ENCODE data around the gene RPTOR.

The RPTOR gene

DNA sequence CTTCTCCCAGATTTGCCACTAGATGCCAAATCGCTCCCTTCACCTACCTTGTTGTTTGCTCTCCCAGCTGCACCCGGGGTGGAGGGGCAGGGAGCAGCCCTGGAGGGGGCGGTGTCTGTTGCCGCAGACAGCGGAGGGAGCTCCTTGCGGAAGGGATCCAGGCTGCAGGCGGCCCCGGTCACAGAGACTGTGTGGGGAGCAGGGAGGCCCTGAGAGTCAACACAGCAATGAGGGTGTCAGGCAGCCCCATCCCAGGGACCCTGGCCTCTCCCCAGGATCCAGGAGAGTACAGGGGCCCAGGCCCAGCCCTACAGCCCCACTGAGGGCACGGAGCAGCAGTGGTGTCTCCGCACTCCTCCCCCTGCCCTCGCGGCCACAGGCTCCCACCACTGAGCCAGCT is 396.5 kb downstream of the RPTOR start:
- no peak for FAIRE-seq

DNA sequence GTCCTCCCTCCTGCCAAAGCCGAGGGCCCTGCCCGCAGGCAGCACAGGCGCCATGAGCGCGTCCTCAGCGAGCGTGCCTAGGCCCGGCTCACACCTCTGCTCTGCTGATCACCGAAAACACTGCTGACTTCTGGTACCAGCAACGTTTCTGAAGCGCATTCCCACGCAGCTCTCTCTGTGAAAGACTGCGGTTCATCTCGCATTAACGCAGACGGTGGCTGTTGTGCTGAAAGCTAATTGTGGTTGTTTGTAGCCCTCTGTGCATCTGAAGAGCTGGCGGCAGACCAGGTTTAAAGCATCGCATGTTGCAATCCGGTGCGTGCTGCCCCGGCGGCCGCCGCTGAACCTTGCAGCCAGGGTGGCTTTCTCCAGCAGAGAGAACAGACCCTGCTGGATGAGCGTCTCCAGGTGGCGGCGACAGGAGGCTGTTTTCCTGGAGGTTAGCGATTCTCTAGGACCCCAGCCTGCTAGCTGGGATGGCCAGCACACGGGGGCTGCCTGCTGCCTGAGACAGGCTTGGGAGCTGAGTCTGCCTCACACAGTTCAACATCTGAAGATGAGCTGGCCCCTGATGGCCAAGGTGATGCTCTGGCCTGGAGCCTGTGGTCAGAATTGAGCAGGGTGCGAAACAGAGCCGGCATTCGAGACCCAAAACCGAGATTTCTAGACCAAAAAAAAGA is 397.2 kb downstream of the RPTOR start:
- no peak for FAIRE-seq

DNA sequence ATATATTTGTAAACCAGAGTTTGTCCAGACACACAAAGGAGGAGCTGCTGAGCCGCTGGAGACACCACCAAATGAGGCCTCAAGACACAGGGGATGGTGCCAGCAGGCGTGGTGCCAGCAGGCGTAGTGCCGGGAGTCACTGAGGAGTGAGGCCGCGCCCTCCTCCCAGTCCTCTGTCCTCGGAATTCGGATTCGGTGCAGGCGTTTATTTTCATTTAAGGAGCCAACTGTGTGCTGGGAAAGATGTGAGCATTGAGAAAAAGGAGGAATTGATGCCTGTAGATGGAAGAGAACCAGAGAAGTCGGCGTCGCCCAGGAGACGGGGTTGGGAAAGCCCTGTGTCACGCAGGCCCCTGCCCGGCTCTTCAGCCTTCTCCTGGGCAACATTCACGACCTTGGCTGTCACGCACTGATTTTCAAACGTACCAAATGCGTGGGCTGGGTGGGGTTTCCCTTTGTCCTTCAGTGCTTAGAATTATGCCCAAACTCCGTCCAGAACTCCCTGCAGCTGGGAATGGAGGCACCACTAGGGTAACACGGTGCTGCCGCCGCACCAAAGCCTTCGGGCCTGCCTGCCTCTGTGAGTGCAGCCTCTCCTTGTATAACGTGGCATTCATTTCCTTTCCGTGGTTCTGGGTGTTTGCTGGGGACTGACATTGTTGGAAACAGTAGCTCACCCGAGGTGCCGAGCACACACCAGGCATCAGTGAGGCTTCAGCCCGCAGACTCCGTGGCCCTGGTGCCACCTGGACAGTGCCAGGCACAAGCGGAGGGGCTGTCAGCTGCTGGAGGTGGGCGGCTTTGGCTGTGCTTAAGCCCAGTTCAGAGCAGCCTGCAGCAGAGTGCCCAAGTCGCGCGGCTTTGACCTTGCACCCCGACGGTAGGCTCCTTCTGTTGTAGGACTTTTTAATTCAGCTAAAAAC is 398.0 kb downstream of the RPTOR start:
- FAIRE-seq = no peak

DNA sequence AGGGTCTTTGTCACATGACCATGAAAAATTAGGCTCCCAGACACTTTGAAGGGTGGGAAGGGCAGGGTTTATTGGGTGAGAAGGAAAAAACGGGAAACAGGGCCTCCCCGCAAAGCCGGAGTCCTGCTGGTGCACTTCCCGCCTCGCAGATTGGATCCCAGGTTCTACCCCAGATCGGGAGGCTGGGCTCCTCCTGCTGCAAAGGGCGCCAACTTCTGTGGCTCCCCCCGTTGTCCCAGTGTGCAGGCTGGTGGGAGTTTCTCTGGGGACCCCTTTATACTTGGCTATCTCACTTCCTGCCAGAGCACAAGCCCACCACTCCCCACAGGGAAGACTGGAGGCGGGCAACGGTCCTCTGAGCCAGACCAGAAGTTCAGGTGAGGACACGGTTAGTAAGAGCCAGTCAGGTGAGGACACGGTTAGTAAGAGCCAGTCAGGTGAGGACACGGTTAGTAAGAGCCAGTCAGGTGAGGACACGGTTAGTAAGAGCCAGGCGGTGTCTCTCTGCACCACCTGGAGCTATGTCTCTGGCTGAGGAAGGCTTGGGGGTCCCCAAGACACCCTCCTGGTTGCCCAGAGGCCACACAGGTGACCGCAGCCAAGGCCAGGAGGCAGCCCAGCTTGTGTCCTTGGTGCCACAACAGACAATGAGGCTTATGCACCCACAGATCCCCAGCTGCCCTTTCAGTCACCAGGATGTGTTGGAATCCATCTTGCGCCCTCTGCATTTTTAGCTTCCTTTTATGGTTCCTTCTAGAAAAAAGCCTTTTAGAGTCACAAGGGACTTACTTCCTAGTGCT is 398.9 kb downstream of the RPTOR start:
- FAIRE-seq = no peak

DNA sequence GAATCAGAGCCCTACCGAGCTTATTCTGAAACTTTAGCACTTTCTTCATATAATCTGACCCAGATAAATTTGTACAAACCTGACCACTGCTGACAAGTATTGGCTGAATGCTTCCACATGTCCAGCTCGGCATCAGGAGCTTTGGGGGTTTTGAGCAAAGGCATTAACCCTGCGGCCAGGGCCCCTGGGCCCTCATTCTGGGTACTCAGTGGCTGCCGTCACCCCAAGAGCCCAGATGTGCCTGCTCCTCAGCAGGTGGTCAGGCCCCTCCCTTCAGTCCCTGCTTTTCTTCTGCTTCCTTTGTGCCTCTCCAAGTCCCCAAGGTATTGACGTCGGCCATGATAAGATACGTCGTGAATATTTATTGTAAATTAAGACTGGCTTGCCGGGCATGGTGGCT is 399.7 kb downstream of the RPTOR start:
- no peak for FAIRE-seq

DNA sequence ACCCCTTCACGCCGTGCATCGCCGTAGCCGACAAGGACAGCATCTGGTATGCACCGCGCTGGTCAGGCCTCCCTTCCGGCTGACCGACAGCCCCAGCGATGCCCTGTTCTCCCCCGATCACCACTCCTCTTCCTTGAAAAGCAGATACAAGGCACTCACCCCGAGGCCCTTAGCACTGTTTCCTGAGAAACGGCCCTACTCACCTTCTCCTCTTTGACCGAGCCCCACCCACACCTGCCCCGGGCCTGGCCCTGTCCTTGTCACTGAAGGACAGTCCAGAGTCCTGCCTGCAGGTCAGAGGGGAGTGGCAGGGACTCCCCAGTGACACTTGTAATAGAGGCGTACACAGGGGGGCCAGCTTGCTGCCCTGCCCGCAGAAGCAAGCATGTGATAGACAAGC is 401.1 kb downstream of the RPTOR start:
- FAIRE-seq = no peak

DNA sequence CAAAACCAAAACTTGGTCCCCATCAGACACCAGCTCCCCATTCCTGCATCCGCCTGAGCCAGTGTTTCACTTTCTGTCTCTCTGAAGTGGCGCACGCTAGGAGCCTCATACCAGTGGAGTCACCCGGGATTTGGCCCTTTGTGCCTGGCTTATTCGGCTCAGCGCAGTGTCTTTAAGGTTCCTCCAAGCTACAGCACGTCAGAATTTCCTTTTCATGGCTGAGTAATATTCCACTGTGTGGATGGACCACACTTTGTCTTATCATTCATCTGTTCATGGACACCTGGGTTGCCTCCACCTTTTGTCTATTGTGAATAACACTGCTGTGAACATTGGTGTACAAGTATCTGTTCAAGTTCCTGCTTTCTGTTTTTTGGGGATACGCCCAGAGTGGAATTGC is 401.8 kb downstream of the RPTOR start:
- FAIRE-seq = no peak

DNA sequence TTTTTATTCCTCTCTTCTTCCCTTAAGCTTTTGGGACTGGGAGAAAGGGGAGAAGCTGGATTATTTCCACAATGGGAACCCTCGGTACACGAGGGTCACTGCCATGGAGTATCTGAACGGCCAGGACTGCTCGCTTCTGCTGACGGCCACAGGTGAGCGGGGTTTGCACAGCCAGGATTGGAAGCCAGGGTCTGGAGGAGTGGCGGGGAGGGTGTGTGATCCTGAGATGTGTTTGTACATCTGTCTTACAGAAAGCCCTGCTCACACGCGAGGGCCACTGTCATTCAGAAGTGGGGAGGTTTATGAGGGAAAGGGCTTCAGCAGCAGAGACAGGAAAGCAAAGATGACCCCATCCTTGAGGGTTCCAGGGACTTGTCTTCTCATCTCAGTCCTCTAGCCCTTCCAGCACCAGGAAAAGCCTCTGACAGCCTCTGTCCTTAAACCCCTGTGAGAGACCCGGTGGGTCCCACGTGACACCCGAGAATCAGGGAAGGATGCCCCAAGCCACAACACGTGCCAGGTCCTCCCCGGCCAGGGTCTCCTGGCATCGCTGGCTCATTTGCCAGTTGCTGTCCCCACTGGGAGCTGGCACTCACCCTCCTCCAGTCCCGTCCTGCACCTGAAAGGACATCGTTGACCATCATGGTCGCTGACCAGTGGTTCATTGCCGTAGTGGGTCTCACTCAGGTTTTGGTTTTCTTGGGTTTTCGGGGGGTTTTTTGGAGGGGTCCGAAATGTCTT is 402.7 kb downstream of the RPTOR start:
- FAIRE-seq = no peak

DNA sequence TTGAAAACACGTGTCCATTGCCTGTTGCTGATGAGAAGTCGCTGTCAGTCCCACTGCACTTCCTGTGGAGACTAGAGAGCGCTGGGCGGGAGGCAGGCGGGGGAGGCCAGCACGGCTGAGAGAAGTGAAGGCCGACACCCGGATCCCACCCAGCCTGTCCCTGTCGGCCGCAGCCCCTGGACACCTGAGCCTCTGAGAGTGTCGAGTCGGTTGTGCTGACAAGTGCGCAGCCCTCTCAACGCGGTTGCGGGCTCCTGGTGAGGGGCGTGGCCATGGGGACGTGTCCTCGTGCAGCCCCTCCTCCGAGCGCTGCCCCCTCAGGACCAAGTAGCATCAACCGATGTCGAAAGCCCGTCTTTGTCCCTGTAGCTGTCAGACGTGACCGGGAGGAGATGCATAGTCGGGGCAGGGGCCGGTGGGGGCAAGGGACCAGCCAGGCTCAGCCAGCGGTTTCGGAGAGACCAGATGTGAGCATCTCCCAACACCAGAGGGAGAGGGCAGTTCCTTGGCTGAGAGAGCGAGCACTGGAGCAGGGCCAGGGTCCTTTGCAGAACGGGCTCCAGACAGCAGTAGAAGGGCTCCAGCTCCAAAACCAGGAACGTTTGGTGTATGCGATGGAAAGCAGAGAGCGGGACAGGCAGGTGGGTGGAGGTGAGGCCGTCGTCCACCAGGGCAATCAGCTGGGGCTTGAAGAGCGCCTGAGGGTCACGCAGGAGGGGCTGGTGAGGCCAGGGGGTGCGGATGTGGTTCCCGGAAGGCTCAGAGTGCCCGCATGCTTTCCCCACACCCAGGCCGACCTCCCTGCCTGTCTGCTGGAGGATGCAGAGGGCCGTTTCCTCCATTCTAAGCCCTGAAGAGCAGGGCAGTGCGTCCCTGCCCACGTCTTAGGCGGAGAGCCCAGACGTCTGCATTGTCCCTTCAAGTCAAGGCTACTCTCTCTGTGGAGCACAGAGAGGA is 403.7 kb downstream of the RPTOR start:
- no peak for FAIRE-seq

DNA sequence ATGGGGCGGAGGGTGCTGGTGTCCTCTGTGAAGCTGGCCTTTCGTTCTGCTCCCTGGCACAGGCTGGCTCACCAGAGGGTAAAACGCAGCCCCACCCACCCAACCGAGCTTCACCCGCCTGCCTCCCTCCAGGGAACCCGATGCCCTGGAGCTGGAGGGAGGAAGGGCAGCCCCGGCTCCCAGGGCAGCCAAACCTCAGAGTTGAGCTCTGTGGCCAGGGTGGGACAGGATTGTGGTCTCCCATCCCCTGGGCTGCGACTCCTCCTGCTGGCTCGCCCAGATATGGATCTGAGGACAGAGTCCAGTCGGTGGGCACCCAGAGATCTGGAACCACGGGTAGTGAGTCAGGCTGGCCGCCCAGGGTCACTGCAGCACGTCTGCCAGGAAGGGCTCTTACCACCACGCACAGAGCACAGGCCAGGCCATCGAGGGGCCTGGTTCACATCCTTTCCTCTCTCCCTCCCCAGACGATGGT is 404.4 kb downstream of the RPTOR start:
- no peak for FAIRE-seq

DNA sequence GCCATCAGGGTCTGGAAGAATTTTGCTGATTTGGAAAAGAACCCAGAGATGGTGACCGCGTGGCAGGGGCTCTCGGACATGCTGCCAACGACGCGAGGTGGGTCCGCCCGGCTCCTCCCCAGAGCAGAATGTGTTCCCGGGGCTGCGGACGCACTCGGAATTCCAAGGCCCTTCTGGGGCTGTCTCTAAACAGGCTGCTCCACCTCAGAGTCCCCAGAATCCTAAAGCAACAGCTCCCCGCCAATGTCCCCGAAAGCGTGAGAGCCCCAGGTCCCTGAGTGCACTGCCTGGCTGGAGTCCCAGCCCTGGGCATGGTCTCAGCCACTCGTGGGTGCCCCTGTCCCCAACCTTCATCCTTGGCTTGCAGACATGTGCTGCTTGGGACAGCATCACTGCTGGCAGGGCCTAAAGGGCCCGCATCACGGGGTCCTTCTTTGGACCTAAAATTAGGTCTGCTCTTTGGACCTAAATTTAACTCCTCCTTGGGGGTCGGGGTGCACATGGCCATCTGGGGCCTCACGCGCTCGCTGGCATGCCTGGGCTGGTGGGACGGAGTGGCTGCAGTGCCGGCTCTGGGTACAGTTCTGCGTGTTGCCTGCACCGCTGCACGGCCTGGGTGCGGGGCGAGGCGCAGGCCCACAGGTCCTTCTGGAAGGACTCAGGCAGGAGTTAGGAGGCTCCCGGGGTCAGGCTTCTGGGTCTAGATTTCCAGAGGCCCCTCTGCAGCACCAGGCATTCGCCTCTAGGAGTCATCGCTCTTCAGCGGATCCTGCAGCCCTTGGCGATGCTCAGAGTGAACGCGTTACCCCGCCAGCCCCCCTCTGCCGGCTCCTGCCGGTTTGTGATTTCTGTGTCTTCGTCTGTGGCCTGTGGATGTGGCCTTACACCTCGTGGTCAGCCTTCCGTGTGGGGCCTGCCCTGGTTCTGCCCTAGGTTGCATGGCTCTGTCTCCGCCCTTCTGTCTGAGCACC is 405.1 kb downstream of the RPTOR start:
- FAIRE-seq = no peak

DNA sequence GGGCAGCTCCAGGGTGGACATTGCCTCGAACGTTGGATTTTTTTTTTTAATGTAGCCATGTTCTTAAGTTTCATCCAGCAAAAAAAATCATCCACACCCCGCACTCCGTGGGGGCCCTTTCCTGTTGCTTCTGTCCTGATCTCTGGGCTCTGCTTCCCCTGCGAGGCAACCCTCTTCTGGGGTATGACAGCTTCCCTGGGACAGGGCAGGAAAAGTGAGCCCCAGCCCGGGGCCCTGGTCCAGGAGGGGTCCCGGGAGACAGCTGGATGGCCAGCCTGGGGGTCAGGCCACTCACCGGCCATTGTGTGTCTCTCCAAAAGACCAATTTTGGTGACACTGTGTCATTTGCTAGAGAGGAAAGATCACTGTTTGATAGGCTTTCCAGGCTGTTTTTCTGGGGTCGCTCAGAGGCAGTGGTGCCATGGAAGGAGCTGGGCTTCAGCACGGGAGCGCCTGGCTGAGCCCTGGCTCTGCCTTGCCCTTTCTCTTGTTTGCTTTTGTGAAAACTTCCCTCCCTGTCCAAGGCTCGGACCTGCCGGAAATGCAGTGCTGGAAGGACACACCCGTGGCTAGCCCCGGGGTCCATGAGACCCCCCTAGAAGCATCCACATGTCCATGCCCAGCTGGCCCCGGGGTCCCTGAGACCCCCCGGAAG is 406.0 kb downstream of the RPTOR start:
- FAIRE-seq = no peak

DNA sequence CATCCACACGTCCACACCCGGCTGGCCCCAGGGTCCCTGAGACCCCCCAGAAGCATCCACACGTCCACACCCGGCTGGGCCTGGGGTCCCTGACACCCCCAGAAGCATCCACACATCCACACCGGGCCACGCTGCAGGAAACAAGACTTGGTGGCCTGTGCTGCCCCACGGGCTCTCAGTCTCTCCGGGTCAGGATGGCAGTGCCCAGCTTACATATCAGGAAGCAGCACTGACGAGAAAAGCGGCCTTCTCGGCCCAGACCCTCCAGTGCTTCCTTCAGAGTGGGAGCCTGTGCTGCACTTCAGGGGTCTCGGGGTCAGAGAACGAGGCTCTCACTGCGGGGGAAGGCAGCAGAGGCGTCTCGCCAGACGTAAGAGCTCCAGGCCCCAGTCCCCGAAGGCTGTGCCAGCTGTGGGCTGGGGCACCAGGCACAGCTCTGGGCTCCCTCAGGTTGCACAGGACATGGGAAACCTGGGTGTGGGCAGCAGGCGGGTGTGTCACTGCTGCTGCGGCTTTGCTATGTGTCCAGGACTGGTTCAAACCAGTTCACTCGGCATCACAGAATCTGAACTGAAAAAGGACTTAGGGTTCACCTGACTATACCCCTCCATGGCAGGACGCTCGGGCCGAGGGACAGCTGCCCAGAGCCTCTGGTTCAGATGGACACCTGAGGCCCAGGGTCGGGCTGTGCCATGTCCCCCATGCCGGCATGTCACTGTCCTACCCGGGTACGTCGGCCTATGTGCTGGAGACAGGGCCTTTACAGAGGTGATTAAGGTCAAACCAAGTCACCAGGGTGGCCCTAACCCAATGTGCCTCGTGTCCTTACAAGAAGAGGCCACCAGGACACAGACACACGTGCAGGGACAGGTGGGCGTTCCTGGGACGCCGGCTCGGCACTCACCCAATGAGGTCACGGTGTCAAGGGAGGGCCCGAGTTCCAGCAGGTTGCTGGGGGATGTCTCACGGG is 406.8 kb downstream of the RPTOR start:
- no peak for FAIRE-seq

DNA sequence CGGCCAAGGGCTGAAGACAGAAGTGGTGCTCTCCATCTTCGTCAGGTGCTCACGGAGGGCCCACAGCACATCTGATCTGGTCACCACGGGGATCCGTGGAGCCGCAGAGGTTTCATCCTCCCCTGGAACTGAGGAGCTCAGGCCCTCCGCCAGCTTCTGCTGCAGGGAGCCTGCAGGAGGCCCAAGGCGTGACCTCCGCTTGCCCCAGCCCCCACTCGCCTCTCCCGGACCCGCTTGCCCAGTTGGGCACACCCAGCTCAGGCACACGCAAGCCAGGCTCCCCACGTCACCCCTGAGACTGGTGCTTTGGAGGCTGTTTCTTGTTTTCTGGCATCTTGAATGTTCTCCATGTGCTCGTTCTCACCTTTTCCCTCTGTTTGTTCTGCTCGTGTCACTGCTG is 407.7 kb downstream of the RPTOR start:
- FAIRE-seq = no peak

DNA sequence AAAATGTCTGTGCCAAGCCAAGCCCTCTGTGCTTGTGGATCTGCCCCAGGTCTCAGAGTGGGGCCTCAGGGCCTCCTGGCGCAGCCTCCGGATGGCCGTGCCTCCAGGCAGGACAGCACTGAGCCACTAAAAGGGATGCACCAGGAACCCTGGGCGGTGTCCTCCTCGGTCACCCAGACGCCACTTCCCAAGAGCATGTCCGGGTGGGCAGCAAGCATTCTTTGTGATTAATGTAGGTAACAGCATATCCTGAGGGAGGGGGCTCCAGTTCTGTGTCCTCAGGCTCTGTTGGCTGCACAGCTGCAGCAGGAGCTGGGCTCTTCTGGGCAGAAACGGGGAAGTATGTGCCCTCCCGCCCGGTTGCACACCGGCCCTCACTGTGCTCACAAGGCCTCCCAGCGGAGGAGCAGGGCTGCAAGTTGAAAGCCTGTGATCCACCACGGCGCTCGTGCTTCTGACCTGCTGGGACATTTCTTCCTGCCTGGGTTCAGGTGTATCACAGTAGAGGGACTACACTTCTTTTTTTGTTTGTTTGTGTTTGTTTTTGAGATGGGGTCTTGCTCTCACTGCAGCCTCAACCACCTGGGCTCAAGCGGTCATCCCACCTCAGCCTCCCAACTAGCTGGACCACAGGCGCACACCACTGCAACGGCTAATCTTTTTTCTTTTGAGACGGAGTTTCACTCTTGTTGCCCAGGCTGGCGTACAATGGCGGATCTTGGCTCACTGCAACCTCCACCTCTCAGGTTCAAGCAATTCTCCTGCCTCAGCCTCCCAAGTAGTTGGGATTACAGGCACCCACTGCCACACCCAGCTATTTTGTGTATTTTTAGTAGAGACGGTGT is 409.1 kb downstream of the RPTOR start:
- FAIRE-seq = no peak

DNA sequence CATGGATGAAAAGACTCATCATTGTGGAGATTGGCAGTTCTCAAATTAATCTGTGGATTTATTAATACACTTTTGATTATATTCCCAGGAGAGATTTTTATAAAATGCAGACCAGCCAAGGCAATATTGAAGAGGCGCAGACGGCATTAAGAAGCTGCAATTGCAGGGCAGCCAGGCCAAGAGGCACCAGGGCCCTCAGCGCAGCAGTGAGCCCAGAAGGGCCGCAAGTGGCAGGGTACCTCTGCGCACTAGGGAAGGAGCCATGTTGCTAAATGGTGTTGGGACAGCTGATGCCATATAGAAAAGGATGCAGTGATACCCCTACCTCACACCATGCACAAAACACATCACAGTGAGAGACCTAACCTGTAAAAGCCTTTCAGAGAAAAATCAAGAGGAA is 410.4 kb downstream of the RPTOR start:
- FAIRE-seq = no peak

DNA sequence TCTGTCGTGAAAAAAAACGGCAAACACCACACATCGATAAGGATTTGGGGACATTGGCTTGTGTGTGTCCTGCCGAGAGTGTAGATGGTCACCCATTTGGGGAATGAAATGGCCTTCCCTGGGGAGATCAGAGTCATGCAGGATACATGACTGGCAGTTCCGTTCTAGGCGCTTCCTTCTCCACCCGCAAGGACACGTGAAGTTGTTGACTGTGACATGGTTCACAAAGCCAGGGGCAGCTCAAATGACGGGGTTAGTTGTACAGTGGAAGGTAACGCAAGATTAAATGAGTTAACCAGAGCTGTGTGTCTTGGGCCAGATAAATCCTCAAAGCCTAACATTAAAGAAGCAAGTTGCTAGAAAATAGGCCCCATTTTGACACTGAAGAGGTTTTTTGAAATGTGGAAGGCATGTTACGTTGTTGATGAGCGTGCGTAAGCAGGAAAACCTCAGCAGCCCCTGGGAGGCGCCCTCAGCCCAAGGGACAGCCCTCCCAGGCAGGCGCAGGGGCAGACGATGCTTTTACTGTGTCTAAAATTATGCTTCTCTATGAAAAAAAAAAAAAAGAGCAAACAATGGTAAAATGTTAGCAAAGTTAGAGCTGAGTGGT is 411.1 kb downstream of the RPTOR start:
- no peak for FAIRE-seq
